ENCODE data around the gene CTNNA2.

CTNNA2 gene

DNA sequence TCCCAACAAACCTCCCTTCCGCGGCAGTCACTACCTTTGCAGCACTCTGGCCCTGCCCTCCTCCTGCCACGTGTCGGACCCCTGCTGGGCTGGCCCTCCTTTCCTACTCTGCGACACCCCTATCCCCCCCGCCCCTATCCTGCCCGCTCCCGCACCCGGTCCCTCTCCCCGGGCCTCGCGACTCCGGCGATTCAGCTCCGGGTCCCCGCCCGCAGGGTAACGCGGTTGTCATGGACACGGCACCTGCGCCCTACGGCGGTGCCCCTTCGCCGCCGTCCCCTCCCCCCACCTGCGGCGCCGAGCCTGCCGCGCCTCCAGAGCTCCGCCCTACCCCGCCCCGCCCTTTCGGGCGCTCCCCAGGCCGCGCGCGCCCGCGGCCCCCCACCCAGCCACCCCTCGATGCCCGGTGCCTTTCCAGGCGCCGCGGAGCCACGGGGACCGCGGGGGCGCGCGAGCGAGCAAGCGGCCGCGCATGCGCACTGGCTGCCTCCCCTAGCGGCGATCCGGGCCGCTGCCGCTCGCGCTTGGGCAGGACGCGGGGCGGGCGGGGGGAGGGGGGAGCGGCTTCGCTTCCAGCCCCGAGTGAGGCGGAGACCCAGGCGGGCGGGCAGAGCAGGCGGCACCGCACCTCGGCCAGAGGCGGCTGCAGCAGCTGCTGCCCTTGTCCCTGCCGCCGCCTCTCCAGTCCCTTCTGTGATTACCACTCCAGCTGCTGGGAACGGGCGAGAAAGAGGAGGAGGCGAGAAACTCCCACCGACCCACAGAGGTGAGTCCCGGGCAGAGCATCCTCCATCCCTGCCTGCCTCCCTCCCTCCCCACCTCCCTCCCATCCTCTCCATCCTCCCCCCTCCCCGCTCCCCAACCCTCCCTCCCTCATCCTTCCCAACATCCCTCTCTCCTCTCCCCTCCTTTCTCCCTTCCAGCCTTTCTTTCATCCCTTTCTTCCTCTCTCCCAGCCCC is at the start of gene CTNNA2:
CTNNA2 (plus strand) TSS at position 610 of the 960 bp plus-strand sequence.
- DNase-seq, result no peak

DNA sequence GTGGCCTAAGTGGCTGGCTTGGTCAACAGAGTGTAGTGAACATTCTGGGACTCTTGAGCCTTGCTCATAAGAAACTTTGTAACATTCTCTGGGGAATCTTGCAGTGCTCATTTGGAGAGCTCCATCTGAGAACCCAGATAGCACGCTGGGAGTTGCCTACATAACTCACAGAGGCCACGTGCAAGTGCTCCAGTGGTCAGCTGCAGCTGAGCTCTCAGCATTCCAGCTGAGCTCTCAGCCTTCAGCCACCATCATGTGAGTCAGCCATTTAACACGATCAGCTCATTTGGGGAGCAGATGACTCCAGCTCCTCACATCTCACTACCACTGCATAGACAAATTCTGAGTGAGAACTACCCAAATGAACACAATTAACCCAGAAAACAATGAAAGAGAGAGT is 25.5 kb upstream of the CTNNA2 start:
- DNase-seq, result no peak

DNA sequence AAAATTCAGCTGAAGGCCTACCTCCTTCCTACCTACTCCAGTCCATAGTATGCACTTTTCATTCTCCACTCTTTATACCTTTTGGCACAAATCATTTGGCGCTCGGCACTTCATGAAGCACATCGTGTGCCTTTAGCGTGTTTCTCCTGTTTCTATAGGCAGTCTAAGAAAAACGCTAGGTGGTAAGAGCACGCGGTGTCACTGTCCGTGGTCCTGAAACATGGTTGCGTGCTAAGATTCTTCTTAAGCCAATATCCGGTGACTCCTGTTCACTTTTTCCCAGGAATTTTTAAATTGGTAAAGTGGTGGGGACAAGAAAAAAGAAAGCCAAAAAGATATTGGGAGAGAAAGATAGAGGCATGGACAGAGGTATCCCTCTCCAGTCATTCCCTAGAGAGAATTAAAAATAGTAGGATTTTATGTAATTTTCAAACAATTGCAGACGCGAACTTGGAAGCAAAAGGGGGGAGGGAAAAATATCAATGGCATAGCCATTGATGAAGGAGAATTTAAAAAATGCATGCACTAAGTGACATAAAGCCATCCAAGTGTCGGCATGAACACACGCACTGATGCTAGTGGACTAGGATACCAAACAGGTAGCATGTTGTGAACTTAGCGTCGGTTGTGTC is 1.4 kb upstream of the CTNNA2 start:
- no peak for DNase-seq

DNA sequence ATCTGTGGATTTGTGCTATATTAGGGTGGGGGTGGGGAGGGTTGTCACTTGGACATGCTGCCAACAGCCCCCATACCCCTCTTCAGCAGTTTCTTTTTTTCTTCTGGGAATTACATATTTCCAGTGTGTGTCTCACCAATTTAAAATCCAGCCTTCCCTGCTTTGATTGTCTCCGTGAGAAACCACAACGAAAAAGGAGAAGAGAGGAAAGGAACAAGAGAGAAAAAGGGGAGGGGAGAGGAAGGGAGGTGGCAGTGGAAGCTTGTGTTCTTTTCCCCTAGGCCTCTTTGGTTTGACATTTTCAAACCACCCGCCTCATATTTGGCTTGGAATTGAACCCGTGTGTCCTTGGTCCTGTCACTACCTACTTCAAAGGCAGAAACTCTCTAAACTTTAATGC is 860 bp downstream of the CTNNA2 start:
- no peak for DNase-seq

DNA sequence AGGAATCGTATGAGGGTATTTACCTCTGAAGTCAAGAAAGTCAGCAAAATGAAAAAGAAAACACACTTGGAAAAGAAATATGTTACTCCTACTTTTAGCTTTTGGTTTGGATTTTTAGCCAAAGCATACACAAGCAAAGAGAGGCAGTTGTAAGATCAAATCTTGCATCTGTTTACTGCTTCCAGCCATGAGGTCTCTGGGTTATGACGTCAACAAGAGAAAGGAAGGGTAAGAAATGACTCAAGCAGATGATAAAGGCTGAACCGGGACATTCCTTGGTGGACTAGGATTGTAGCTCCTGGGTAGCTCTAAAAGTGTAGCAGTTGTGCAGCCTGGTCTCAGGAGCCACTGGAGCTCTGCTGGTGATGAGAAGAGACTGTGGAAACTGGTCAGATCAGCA is 16.8 kb downstream of the CTNNA2 start:
- no peak for DNase-seq

DNA sequence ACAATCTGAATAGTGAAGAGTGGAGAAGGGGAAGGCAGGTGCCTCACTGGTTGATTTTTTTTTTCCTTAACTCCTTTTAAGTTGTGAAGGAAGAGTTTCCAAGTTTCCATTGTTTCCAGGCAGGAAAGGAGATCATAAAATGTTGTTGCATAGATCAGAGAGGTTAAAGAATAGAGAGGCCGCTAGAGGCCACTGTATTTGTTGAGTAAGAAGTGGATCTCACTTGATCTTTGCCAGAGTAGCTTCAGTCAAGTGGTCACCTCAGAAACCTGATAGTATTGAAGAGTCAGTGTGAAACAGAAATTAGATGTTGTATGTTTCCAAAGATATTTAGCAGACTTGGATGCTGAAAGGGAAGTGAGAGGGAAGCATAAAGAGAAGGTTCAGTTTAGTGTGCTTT is 17.6 kb downstream of the CTNNA2 start:
- no peak for DNase-seq

DNA sequence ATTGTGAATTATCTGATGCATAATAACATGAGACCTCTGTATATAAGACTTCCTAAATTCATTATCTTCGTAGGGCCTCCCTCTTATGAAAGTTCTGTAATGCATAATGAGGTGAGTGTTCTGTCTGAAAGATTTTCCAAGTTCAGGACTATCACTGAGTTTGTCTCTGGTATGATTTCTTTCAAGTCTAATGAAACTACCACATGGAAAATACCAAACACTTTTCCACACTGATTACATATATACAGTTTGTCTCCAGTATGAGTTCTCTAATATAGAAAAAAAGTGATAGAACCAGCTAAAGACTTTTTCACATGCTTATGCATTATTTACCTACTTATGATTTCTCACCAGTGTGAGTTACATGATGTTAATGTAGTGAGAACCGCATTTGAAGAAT is 34.7 kb downstream of the CTNNA2 start:
- DNase-seq, result no peak

DNA sequence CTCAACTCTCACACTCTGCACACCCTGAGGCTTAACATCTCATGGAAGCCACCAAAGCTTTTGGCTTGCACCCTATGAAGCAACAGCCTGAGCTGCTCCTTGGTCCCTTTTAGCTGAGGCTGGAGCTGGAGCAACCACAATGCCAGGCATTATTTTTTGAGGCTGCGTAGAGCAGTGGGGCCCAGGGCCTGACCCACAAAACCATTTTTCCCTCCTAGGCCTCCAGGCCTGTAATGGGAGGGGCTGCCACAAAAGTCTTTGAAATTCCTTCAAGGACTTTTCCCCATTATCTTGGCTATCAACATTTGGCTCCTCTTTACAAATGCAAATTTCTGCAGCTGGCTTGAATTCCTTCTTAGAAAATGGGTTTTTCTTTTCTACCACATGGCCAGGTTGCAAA is 39.8 kb downstream of the CTNNA2 start:
- no peak for DNase-seq

DNA sequence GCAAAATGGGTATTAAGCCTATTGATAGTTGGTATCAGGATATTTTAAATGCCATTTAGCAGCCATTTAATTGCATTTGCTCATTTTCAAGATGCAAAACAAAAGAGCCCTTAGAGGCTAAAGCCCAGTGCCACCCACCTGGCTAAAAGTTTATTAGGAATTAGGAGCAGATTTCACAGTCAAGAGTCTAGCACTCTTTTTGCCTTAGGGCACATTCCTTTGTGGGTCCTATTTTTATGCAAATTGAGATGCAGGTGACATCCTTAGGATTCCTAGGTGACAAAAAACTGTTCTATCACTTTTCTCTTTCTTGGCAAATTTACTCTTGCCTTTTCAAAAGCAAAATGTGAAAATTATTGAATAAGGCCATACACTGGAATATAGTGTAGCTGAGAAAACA is 42.0 kb downstream of the CTNNA2 start:
- DNase-seq, result no peak

DNA sequence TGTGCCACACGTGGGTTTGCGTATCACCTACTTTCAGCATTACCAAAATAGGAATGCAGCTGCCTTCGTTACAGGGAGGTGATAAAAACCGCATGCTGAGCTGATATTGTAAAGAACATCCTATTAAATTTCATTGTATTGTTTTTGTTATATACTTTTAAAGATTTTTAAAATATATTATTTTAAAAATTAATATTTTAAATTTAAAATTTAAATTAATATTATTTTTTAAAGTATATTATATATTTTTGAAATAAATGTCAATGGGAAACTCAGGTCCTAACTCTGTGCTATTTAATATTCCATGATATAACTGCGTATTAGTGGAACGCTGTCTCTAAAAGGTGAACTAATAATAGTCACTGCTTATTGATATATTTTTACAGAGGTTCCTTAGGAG is 51.2 kb downstream of the CTNNA2 start:
- DNase-seq, result no peak

DNA sequence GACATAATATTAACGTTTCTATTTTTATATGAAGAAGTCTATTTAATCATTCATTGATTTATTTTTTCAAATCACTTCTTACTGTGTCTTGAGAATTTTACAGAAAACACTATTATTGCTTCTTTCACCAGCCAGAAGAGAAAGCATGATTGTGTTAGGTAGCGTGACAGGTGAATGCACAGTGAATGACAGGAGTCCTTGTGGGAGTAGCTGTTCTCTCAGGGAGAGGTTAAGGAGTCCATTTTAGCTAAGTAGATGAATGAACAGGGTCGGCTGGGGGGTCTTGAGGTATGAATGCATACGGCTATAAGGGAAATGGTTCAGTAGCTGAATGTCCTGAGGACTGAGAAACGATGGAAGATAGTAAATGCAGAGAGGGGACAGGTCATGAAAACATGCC is 56.2 kb downstream of the CTNNA2 start:
- no peak for DNase-seq

DNA sequence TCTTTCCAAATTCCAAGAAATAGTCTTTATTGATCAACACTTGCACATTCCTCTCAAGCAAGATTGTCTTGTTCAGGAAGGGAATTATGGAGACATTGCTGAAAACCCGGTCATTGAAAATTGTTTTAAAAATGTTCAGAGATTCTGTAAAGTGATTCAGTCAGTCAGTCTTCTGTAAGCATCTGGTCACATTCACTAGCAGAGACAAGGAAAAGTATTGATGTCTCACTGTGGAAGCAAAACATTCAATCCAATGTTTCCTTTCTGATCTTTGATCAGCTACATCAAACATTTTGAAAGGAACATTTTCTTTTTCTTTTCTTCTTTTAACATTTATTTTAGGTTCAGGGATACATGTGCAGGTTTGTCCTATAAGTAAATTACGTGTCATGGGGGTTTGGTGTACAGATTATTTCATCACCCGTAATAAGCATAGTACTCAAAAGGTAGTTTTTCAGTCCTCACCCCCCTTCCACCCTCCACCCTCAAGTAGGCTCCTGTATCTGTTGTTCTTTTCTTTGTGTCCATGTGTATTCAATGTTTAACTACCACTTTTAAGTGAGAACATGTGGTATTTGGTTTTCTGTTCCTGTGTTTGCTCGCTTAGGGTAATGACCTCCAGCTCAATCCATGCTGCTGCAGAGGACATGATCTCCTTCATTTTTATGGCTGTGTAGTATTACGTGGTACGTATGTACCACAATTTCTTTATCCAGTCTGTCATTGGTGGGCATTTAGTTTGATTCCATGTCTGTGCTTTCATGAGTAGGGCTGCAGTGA is 61.2 kb downstream of the CTNNA2 start:
- no peak for DNase-seq

DNA sequence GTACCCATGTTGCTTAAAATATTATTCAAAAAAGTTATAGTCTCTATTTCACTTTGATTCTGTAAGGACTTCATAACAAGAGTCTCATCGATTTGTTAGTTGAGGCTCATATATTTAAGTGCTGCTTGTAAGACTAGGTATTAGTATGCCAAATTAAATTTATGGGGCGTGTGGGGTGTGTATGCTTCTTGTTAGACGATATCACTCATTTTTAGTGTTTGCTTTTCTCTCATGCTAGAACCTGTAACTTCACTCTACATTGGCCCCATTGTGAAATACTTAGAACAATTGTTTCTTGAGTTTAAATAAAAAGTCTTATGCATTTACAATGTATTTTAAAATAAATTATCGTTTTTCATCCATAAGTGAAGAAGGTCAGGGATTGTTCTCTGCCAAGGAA is 63.6 kb downstream of the CTNNA2 start:
- DNase-seq, result no peak

DNA sequence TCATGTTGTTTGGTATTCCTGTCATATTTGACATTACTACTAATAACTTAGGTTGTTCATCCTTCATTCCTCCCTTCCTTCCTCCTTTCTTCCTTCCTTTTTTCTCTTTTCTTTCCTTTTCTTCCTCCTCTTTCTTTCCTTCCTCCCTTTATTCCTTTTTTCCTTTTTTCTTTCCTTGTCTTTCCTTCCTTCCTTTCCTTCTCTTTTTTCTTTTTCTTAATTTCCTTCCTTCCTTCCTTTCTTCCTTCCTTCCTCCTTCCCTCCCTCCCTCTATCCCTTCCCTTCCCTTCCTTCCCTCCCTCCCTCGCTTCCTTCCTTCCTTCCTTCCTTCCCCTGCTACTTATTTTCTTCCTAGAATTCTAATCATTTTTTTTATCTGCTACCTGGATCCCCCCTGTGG is 66.1 kb downstream of the CTNNA2 start:
- no peak for DNase-seq

DNA sequence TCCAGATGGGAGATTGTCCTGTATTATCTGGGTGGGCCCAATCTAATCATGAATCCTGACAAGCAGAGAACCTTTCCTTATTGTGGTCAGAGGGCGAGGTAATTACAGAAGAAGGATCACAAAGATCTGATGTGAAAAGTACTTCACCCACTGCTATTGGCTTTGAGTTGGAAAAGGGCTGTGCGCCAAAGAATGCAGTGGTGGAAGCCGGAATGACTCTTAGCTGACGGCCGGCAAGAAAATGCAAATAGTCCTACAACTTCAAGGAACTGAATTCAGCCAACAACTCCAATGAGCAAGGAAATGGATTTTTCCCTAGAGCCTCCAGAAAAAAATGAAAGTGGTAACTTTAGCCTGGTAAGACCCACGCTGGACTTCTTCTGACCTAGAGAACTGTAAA is 67.3 kb downstream of the CTNNA2 start:
- no peak for DNase-seq

DNA sequence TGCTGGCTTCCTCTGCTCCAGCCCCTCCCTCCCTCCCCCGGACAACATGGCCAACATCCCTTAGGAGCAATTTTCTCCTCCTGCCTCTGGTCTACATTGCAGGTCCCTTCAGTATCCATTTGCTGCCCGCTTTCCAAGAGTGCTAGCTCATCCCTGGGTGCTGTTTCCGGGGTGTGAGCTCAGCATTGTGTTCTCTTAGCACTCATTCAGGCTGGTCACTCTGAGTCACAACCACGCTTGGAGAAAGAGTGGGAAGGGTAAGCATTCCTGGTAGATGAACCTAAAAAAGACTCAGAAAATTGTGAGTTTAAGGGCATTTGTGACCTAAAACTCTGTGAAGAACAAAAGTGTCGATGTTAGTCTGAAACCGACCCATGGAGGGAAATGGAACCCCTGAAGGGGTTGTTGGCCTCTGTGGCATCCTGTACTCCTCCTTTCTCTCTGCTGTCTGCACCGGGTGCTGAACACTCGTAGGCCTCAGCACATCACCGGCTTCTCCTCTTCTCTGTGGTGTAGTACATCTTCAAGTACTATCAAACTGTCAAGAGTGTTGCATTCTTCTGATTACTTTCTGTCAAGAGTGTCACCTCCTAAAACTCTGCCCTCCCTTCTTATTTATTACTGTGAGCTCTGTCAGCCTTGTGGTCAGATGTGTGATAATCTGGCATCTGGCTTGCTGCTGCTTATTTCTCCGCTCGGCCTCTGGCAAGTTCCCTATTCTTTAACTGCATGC is 73.0 kb downstream of the CTNNA2 start:
- peak in 1 of 2 donors; percentile 80 for DNase-seq

DNA sequence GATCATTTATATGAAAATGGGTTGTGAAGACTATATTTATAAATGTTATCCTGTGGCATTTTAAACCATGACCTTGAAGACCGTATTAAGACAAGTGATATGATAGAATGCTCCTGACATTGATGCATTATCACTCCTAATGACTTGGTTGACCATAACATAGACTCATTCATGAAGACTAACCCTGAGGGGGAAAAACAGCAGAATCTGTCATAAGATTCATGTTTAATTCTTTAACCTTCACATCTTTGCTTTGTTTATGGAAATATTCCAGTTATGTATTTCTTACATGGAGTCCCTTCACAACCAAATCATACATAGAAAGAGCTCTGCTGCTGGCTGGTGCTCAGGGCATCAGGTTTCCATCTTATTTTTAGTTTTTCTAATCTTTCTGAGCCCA is 78.4 kb downstream of the CTNNA2 start:
- DNase-seq, result no peak

DNA sequence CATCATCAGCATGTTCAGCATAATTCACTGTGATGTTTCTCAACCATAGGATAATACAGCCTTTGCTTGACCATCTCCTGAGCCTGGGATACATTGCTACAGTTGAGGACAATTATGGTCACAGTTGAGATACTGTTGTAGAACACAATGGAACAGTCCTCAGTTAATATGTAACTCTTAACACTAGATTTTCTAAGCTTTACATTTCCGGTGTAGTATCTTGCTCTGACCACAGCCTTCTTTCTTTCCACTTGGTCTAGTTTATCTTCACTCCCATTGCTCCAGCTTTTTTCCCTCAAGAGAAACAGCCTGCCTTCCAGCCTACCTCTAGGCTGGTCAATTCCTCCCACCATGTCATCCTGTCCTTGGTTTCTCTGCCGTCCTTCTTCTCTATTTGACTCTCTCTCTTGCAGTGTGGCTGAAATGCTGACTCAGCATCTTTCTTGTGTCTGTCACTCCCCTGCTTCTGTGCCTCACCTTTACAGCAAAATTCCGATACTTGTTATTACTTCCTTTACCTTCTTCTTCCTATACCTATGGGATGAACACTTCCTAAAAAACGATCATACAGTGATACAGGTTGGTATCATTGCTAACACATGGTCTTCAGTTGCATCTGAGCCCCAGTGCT is 80.5 kb downstream of the CTNNA2 start:
- DNase-seq, result no peak

DNA sequence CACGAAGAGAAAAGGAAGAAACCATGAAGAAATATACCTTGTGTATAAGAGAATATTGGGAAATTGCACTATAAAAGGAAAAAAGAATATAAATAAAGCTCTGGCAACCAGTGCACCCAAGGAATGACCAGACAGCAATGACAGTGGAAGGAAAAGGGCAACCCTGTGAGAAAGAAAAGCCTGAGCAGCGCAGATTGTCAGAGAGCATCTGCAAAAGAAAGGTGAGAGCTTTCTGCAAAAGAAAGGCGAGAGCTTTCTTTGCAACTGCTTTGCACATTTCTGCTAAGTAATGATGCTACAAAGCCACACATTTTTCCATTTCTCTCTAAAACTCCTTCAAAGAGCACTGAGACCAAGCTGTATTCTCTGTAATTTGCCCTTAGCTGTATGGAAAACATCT is 83.6 kb downstream of the CTNNA2 start:
- DNase-seq, result no peak

DNA sequence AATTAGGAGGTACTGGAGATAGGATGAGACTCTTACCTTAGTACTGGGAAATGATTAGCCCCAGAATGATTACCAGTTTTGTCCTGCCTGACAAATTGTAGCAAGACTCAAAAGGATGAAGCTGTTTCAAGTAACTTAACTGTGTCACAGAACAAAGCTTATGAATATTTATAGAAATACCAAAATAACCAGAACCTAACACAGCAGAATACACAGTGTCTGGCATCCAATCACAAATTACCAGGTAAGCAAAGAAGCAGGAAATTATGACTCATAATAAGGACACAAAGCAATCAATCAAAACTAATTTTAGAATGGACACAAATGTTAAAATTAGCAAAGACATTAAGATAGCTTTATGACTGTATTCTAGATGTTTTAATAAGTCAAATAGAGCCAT is 91.9 kb downstream of the CTNNA2 start:
- DNase-seq, result no peak

DNA sequence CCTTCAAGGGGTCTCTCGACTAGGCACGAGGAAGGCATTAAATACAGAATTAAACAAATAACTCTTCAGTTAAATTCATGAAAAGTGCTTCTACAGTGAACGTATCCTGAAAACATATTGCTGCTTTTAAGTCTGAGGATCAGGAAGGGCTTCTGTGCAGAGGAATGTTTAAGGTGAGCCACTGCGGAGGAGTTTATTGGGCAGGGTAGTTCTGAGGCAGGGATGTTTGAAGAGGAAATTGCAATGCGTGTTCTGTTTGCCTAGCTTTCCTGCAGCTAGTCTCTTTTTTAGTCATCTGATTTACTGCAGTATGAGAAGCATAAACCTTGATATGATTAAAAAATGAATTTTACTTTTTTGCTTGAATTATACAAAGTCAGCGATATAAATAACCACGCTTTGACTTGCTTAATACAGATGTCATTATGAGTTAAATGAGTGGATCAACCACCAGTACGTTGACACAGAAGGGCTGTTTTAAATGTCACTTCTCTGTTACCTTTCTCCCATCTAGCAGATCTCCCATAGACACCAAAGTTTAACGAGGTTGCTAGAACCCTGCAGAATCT is 98.7 kb downstream of the CTNNA2 start:
- no peak for DNase-seq

DNA sequence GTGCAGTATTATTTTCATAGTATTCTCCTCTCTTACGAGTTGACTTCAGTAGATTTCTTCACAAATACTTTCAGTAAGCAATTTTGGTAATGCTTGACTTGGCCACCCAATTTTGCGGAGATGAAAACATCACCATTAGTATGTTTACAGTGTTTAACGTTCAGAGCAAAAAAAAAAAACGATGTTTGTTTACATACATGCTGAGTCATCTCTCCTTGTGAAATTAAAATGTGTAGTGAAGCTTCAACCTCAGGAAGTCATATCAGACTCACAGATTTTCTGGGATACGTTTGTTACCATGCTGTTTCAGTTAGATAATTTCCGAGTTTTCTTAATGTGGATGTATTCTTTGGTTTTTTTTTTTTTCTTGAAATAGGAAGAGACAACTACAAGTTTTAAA is 100.1 kb downstream of the CTNNA2 start:
- no peak for DNase-seq
